Measurements from ENCODE around the gene NUP58. TPM values are rescaled to one million over a fixed set of nuclear protein-coding genes. Genes with fewer than 3 reads are reported as not detected.

NUP58 gene
- total RNA-seq, 2 donors from 2014 or later = 40.7 to 52.4 TPM

DNA sequence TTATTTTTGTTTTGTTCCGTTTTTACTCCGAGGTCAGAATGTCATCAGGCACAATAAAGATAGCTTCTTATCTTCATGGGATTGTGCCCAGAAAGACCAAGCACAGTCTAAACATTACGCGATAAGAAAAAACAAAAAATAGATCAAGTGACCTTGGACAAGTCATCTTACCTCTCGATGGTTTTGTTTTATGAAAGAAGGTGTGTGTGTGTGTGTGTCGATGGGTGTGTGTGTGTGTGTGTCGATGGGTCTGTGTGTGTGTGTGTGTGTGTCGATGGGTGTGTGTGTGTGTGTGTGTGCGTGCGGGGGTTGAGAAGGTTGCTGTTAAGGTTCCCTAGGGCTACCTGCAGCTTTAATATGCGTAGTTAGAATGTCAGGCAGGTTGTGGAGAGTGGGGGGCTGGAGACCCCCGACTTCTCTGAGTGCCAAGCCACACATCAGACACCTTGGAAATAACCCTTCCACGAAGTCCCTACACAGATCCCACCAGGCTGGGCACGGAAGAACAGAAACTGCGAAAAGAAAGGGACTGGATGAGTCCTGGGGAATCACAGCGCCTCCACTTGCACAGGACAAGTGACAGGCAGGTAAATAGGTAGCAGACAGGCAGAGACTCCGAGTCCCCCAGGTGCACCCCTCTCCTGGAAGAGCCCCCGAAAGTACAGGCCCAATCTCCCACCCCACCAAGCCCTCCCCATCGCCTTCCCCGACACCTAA is 69.9 kb downstream of the NUP58 start:
- H3K27ac ChIP-seq = no peak overlapping the region
- intact Hi-C loops (cut with DNase I) = loop anchor here (10.0 kb wide), 1 partner anchor 287 kb away; no protein-coding TSS in a partner anchor
- H3K9me3 ChIP-seq = no peaks in the 10 kb centered on the region
- no peaks in the 10 kb centered on the region for H3K4me1 ChIP-seq
- peaks cover 34% of the 10 kb centered on the region for H3K27me3 ChIP-seq
- TF ChIP-seq, protein P1, sequence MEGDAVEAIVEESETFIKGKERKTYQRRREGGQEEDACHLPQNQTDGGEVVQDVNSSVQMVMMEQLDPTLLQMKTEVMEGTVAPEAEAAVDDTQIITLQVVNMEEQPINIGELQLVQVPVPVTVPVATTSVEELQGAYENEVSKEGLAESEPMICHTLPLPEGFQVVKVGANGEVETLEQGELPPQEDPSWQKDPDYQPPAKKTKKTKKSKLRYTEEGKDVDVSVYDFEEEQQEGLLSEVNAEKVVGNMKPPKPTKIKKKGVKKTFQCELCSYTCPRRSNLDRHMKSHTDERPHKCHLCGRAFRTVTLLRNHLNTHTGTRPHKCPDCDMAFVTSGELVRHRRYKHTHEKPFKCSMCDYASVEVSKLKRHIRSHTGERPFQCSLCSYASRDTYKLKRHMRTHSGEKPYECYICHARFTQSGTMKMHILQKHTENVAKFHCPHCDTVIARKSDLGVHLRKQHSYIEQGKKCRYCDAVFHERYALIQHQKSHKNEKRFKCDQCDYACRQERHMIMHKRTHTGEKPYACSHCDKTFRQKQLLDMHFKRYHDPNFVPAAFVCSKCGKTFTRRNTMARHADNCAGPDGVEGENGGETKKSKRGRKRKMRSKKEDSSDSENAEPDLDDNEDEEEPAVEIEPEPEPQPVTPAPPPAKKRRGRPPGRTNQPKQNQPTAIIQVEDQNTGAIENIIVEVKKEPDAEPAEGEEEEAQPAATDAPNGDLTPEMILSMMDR (IDR thresholded peaks at IDR 0.05) = no peak
- H3K4me3 ChIP-seq = no peak overlapping the region
- H3K9ac ChIP-seq (ENCODE audit: low read depth in 2 of 2, low read length in 2 of 2) = no peak overlapping the region
- no peaks in the 10 kb centered on the region for H3K36me3 ChIP-seq
- no peak for DNase-seq

DNA sequence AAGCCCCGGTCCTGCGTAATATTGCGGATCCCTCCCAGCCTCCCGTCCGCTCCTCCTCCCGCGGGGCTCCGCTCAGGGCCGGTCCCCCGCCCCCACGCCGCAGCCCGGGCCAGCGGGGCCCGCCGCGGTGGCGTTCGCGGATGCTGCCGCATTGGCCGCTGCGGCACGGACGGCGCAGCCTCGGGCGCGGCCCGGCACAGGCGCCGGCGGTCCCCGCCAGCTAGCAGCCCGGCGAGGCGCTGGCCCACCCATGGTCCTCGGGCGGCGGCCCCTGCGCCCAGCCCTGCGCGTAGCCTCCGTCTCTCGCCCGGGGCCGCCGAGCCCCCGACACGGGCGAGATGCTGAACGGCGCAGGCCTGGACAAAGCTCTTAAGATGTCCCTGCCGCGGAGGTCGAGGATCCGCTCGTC is 70.5 kb downstream of the NUP58 start, which contains the start of gene ATP8A2:
Gene ATP8A2, plus strand, starts transcription at position 100 of the 409 bp plus-strand sequence. Its CDS starts 239 bp downstream, at position 339.
- TF ChIP-seq, protein P1 (IDR thresholded peaks at IDR 0.05) = no peak
- Histone ChIP-seq H3K27ac (no peak within 1 kb of the TSS), H3K4me3 (peak within 1 kb of the TSS; percentile 15), H3K36me3 (no peaks in the 10 kb centered on the region), H3K9ac (ENCODE audit: low read depth in 2 of 2, low read length in 2 of 2) (no peak within 1 kb of the TSS), H3K4me1 (no peaks in the 10 kb centered on the region), H3K9me3 (no peaks in the 10 kb centered on the region), H3K27me3 (peaks cover 34% of the 10 kb centered on the region)
- no peak for DNase-seq
- intact Hi-C loops (cut with DNase I) = loop anchor here (10.0 kb wide), 1 partner anchor 287 kb away; no protein-coding TSS in a partner anchor

DNA sequence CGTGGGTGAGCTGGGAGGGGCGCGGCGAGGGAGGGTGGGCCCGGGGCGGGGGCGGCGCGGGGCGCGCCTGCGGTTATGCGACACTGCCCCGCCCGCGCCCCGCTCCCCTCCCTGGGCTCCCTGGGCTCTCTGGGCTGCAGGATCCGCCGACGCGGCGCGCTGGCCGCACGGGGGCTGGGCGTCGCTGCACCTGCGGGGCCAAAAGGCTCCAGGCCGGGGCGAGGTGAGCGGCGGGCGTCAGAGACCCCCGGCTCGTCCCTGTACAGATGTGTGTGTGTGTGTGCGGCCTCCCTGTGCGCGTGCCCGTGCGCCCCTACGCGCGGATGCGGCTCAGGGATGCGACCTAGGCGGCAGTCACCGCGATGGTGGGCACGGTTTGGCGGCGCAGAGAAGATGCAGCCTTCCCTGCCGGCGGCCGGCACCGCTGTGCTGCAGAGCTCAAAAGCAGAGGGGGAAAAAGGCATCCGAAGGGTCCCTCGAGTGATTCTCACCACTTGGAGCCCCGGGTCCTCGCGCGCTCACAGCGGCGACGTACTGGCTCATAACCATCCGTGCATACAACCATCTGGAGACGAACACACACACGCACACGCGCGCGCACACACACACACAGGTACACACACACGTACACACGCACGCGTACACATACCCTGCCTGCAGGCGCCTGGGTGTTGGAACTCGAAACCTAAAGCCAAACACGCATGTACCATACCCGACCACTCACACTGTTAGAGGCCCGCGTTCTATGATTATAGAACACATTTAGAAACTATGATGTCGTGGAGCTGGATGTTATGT is 71.1 kb downstream of the NUP58 start:
- H3K27me3 ChIP-seq = peaks cover 34% of the 10 kb centered on the region
- no peak overlapping the region for H3K9ac ChIP-seq (ENCODE audit: low read depth in 2 of 2, low read length in 2 of 2)
- no peak for DNase-seq
- H3K9me3 ChIP-seq = no peaks in the 10 kb centered on the region
- TF ChIP-seq, protein P1 (IDR thresholded peaks at IDR 0.05) = no peak
- no peaks in the 10 kb centered on the region for H3K36me3 ChIP-seq
- intact Hi-C loops (cut with DNase I) = loop anchor here (10.0 kb wide), 1 partner anchor 288 kb away; no protein-coding TSS in a partner anchor
- no peaks in the 10 kb centered on the region for H3K4me1 ChIP-seq
- peak overlapping the region; percentile 15 for H3K4me3 ChIP-seq
- no peak overlapping the region for H3K27ac ChIP-seq

DNA sequence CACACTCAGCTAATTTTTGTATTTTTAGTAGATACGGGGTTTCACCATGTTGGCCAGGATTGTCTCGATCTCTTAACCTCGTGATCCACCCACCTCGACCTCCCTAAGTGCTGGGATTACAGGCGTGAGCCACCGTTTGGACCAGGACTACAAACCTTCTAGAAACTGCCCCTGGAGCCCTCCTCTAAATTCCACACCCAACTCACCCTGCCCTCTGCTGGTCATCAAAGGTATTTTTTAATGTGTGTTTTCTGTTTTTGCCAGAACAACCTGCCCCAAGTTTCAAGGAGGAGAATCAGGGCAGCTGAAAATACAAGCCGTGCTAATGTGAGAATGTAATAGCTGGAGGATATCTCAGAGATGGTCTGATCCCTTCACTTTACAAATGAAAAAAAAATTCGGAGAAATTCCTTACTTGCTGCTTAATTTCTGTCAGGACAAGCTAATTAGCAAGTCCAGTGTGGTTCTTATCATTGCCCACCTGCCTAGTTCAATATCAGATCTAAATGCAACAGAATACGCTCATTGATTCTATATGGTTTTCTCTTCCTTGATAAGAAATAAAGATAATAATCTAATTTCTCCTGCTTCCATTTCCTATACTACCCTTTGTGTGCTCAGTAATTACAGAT is 74.4 kb downstream of the NUP58 start:
- H3K4me1 ChIP-seq = no peaks in the 10 kb centered on the region
- peaks cover 34% of the 10 kb centered on the region for H3K27me3 ChIP-seq
- peak; percentile 22 for DNase-seq
- TF ChIP-seq, protein P1 (IDR thresholded peaks at IDR 0.05) = peak; percentile 48
- H3K4me3 ChIP-seq = no peak overlapping the region
- no peaks in the 10 kb centered on the region for H3K36me3 ChIP-seq
- H3K9ac ChIP-seq (ENCODE audit: low read depth in 2 of 2, low read length in 2 of 2) = no peak overlapping the region
- H3K9me3 ChIP-seq = no peaks in the 10 kb centered on the region
- intact Hi-C loops (cut with DNase I) = loop anchor here (5.0 to 10.0 kb wide), 2 partner anchors 144 to 291 kb away; no protein-coding TSS in a partner anchor
- H3K27ac ChIP-seq = no peak overlapping the region
